WI38 (cell line): ENCODE measurements around the gene CABCOCO1.
"Not testable (repeated sequence)": the region's sequence is repeated elsewhere in the genome, so short reads cannot be mapped to it uniquely, and the experiment has no call there.

Experiments used
- H3K4me3 ChIP-seq: 2 replicates; pipeline ENCODE4 v1.5.1; 2011; ENCODE audit warnings: low read depth, mild to moderate bottlenecking, control low read depth, low read length
- TF ChIP-seq, protein P1 (sequence below): IDR thresholded peaks from 2 replicates; pipeline ENCODE4 v1.5.1; 2012; ENCODE audit warnings: low read depth, mild to moderate bottlenecking, control low read depth, low read length

CABCOCO1 gene

DNA sequence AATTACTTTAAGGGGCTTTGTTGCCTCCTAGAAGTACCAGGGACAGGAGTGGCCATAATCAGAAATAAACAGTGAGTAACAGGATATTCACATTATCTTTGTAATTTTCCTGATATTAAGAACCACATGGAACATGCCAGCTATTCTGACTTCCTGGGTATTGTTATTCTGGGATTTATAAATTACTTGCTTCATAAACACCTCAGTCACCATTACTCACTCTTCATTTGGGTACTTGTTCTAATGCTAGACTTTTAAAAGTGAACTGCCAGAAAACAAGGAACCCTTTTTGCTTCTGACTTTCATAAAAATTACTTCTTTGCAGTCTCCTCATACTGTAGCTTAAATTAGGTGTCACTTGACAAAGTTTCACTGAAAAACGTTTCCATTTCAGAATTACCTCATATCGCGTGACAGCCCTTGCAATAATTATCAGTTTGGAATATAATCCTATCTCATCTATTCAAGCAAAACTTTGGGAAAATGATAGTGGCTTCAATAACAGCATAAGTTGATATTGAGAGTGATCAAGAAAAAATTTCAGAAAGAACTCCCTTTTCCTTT lies 29.8 kb downstream of the CABCOCO1 start:
- TF ChIP-seq, protein P1, sequence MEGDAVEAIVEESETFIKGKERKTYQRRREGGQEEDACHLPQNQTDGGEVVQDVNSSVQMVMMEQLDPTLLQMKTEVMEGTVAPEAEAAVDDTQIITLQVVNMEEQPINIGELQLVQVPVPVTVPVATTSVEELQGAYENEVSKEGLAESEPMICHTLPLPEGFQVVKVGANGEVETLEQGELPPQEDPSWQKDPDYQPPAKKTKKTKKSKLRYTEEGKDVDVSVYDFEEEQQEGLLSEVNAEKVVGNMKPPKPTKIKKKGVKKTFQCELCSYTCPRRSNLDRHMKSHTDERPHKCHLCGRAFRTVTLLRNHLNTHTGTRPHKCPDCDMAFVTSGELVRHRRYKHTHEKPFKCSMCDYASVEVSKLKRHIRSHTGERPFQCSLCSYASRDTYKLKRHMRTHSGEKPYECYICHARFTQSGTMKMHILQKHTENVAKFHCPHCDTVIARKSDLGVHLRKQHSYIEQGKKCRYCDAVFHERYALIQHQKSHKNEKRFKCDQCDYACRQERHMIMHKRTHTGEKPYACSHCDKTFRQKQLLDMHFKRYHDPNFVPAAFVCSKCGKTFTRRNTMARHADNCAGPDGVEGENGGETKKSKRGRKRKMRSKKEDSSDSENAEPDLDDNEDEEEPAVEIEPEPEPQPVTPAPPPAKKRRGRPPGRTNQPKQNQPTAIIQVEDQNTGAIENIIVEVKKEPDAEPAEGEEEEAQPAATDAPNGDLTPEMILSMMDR: no peak

DNA sequence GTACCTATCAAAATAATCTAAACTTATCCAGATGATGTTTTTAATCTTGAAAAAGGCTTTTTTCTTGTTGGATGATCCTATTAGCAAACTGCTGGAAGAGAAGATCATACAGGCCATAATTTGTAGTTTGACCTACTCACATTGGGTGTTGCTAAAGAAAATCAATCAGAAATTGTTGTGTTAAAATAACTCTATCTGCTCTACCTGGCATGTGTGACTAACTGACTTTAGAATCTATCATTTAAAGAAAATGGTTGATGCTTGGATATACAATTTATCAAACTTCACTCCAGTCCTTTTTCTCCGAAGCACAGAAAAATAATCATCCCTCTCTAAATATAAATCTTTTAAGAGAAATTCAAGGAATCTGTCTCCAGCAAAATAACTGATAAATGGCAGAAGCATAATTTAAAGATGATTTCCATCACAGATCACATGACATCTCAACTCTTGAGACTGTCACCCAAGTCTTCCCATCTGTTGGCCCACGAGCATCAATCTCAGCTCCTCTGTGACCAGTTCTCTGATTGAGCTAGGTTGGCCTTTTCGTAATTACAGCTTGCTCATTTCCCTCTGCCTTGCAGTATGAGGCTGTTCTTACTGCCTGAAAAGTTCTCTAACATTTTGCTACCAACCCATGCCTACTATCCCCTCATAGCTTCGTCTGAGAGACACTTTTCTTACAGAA lies 36.4 kb downstream of the CABCOCO1 start:
- H3K4me3 ChIP-seq: no peak overlapping the region
- TF ChIP-seq, protein P1: no peak

More for the DNA sequence above, 29.8 kb downstream of the CABCOCO1 start:
- no peak overlapping the region for H3K4me3 ChIP-seq

DNA sequence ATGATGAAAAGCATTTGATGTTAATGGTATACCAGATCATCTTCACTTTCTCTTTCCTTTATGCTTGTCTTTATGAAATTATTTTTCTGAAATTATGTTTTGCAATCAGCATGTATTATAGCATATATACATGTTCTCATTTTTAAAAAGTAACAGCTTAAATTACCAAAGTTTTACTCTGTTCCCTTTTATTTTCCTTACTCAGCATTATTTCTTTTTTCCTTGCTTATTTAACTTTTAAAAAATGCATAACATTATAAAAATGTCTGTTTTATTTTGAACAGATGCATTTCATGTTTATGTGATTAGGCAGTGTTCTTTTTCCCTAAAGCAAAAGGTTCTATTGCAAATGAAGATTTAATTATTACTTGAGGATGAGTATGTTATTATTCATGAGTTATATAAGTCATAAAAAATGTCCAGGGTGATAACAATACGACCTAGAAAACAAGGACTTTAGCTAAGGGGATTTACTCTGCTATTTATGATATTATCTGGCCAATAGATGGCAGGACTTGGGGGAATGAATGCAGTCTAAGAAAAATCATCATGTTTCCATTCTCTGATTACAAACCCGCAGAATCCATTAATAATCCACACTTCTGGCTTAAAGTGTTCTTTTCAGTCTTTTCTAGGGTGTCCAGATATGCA lies 38.5 kb downstream of the CABCOCO1 start:
- H3K4me3 ChIP-seq: no peak overlapping the region
- TF ChIP-seq, protein P1: no peak

DNA sequence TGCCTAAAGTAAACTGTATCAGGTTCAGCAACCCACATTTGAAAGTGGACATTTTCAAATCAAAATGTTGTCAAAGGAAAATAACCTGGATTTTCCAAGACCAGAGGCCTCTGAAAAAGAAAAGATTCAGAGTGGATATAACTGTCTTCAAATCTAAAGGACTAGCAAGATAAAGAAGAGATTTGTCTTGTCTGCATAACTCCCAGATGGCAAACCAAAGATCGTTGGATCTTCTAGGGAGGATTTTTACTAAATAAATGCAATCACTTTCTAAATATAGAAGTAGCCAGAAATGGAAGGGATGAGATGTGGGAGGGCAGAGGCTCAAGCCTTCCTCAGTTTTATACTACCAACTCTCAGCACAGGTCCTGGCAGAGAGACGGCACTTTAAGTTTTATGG lies 39.0 kb downstream of the CABCOCO1 start:
- TF ChIP-seq, protein P1: no peak
- no peak overlapping the region for H3K4me3 ChIP-seq

DNA sequence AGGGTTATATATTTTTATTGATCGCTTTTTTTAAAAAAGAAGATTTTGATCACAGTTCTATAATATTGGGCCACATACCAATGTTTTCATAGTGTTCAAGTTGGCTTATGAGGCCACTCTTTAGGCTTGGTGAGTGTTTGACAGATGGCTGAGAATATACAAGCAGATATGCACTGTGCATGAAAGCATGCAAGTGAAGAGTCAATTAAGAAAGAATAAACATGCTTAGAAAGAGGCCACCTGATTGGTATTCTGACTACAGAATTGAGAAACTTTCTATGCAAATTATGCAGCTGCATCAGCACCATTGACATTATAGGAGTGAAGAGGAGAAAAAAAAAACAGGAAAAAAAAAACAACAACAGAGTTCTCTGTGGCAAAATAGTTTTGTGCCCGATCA lies 39.9 kb downstream of the CABCOCO1 start:
- TF ChIP-seq, protein P1: no peak
- no peak overlapping the region for H3K4me3 ChIP-seq

DNA sequence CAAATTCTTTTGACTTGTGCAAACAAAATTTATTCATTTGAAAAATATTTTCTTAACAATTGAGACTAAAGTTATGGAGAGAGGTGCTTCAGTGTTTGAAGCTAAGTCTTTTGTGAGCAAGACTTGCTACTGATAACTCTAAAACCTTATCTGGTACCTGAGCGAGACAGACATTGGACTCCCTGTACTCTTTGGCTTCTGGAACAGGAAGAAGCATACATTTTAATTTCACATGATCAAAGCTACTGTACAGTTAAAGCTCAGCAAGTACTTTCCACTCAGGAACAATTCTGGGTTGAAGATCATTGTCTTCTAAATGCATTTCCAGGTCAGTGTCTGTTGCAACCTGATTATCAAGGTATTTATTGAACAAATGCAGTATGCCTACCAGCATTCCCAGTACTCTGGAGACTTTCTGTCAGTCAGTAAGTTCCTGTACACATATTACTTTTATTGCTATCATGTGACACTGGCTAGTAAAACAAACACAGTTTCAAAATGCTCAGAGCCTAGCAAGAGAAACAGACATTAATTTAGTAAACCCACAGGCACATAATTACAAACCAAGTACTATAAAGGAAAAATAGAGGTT lies 42.4 kb downstream of the CABCOCO1 start:
- TF ChIP-seq, protein P1: no peak
- no peak overlapping the region for H3K4me3 ChIP-seq

DNA sequence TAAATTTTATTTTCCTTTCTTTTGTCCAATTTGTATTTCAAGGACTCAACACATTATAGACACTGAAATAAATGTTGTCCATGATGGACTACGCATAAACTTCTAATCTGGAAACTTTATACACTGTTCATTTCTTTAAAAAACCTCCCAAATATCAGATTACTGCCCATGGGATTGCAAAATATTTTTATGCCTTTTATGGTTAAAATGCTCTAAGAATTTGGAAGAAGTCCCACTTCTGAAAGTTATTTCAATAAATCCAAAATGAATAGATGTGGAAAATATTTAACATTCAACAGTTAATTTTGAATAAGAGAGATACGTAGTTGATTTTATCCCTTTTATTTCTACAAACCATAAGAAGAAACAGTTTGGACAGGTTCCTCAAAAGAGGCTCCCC lies 46.1 kb downstream of the CABCOCO1 start:
- TF ChIP-seq, protein P1: no peak
- H3K4me3 ChIP-seq: no peak overlapping the region

DNA sequence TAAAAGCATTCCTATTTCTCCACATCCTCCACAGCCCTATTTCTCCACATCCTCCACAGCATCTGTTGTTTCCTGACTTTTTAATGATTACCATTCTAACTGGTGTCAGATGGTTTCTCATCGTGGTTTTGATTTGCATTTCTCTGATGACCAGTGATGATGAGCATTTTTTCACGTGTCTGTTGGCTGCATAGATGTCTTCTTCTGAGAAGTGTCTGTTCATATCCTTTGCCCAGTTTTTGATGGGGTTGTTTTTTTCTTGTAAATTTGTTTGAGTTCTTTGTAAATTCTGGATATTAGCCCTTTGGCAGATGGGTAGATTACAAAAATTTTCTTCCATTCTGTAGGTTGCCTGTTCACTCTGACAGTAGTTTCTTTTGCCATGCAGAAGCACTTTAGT lies 49.4 kb downstream of the CABCOCO1 start:
- not testable (repeated sequence) for H3K4me3 ChIP-seq

DNA sequence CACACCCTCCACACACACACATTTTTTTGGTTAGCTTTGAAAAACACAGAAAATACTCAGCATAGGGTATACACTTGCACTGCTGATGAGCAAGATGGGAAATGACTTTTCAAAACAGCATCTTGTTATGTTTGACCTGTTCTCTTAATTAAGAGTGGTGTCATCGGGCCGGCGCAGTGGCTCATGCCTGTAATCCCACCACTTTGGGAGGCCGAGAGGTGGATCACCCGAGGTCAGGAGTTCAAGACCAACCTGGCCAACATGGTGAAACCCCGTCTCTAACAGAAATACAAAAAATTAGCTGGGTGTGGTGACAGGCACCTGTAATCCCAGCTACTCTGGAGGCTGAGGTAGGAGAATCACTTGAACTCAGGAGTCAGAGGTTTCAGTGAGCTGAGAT lies 56.7 kb downstream of the CABCOCO1 start:
- H3K4me3 ChIP-seq: not testable (repeated sequence)
